Measurements from ENCODE around the gene PRR14.

DNA sequence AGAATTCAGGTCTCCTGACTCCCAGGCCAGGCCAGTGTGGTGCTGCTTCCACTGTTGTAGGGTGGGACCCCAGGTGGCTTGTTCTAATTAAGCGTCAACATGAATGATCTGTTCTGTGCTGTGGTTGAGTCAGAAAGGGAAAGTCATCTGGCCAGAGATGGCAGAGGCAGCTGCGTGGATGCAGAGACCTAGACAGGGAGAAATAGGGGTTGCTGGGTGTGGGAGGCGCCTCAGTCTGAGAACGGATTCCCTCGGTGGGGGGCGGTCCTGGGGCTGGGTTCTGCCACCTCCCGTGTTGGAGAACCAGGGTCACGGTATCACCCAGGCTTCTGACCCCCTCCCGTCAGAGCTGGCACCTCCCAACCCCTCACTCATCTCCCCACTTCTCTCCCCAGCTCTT, 13.1 kb downstream of the PRR14 start:
- TF ChIP-seq POLR2A (IDR thresholded peaks at IDR 0.05) (no peak), CTCF (IDR thresholded peaks at IDR 0.05 in 4 of 5, conservative IDR thresholded peaks at IDR 0.05 in 1 of 5) (no peak)
